Panc1 (cell line): Measurements from ENCODE around the gene MAP2. TPM values are rescaled to one million over a fixed set of nuclear protein-coding genes. Genes with fewer than 3 reads are reported as not detected.

ENCODE experiments used
- ATAC-seq: fragments of 200-7000 bp; cut with Tn5 transposase; 2 replicates; pipeline ENCODE4 v1.9.1; 2020; ENCODE audit warnings: mild to moderate bottlenecking, moderate library complexity
- BruUV-seq: library from RNA; stranded (reverse); fragments of 400-500 nt; replicated peaks from 2 replicates; lab custom pipeline; 2021; lab: Mats Ljungman, UMichigan
- CTCF ChIA-PET: fragments of 300-600 bp; sonication (Branson Sonifier 250); formaldehyde crosslinking; loops from one replicate; lab custom pipeline; 2022; ENCODE audit warnings: antibody characterized with exemption; lab: Charles Lee
- POLR2A ChIA-PET: fragments of 300-600 bp; sonication (Branson Sonifier 250); formaldehyde crosslinking; loops from one replicate; lab custom pipeline; 2022; ENCODE audit warnings: antibody characterized with exemption; lab: Charles Lee
- DNase-seq: peaks from one replicate; pipeline ENCODE4 v3.0.0-alpha.2; 2010; ENCODE audit warnings: low read depth, low spot score
- H3K27ac ChIP-seq: 2 replicates; pipeline ENCODE4 v1.5.1; 2011; ENCODE audit warnings: mild to moderate bottlenecking, low read length, inconsistent platforms
- H3K27me3 ChIP-seq: fragments of 200-500 bp; sonication (Bioruptor generic); 2 replicates; pipeline ENCODE4 v1.6.0; 2014; ENCODE audit warnings: low read length, inconsistent platforms; ENCODE audit not compliant: control insufficient read depth, insufficient read depth
- H3K36me3 ChIP-seq: fragments of 200-500 bp; sonication (Bioruptor generic); 2 replicates; pipeline ENCODE4 v1.5.1; 2014; ENCODE audit warnings: inconsistent platforms, mild to moderate bottlenecking, low read length, moderate library complexity; ENCODE audit not compliant: control insufficient read depth, insufficient read depth
- H3K4me1 ChIP-seq: 2 replicates; pipeline ENCODE4 v1.5.1; 2011; ENCODE audit warnings: inconsistent platforms, mild to moderate bottlenecking, low read length, moderate library complexity; ENCODE audit not compliant: control insufficient read depth, insufficient read depth
- H3K4me3 ChIP-seq, 2 experiments: 2 replicates each; pipeline ENCODE4 v1.5.1; 2011 to 2012; ENCODE audit warnings: low read depth in 2 of 2, low read length in 2 of 2, mild to moderate bottlenecking in 2 of 2, inconsistent platforms in 1 of 2, moderate library complexity in 1 of 2
- H3K9me3 ChIP-seq: fragments of 200-500 bp; sonication (Bioruptor generic); 2 replicates; pipeline ENCODE4 v1.5.1; 2014; ENCODE audit warnings: low read depth, mild to moderate bottlenecking, inconsistent platforms, low read length, moderate library complexity; ENCODE audit not compliant: control insufficient read depth, insufficient read depth
- POLR2AphosphoS5 ChIP-seq: IDR thresholded peaks from 2 replicates; pipeline ENCODE4 v1.6.1; 2012; ENCODE audit warnings: mild to moderate bottlenecking, low read depth, low read length, moderate library complexity
- SIN3A ChIP-seq: IDR thresholded peaks from 2 replicates; pipeline ENCODE4 v1.6.1; 2012; ENCODE audit warnings: low read depth, mild to moderate bottlenecking, low read length, moderate library complexity, borderline replicate concordance; ENCODE audit not compliant: insufficient read depth
- TCF7L2 ChIP-seq: IDR thresholded peaks from 2 replicates; pipeline ENCODE4 v1.6.1; 2011; ENCODE audit warnings: mild to moderate bottlenecking, low read depth, low read length, inconsistent platforms
- in situ Hi-C: cut with HindIII; loops from 2 replicates; pipeline ENCODE4 v1.10.0; 2016; ENCODE audit warnings: low sequenced_read_pairs, low pct_unique_long_range_greater_than_20kb
- intact Hi-C: fragments of 100-400 bp; cut with micrococcal nuclease; formaldehyde crosslinking; loops from one replicate; pipeline ENCODE4 v1.10.0; 2022; ENCODE audit not compliant: unreplicated experiment
- total RNA-seq: library from RNA; stranded (reverse); gene quantifications from one replicate; pipeline ENCODE4 v1.2.1, GENCODE V29; 2021; ENCODE audit not compliant: unreplicated experiment
- TF ChIP-seq, protein P1 (sequence below): fragments of 450-650 bp; IDR thresholded peaks from 2 replicates; pipeline ENCODE4 v1.5.1; 2017; ENCODE audit warnings: mild to moderate bottlenecking
- TF ChIP-seq, protein P2 (sequence below), 2 experiments: IDR thresholded peaks; 2 replicates each; pipeline ENCODE4 v1.6.1; 2011 to 2012; ENCODE audit warnings: low read depth in 2 of 2, control low read depth in 1 of 2, low read length in 1 of 2, mild to moderate bottlenecking in 1 of 2, moderate library complexity in 1 of 2; ENCODE audit not compliant: insufficient read depth in 1 of 2

The MAP2 gene
- total RNA-seq, 1 experiment from 2014 or later: 44.9 TPM

DNA sequence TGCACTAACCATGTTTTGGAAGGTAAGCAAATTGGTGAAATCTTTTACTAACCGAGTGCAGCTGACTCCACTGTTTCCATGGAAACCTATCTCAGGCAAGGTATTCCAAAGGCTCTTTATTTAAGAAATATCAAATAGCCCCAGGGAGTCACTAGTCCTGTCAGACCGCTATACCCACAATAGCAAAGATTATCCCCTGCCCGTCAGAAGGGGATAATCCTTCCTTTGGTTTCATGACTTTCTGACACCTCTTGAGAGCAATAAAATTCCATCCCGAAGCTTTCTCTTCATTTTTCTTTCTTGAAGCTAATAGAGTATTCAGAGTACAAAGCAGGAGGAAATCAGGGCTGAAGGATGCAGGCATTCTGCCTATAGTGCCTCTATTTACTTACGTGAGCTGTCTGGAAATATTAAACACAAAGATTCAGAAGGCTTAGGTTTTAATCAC lies 34.7 kb upstream of the MAP2 start:
- no peak for ATAC-seq
- in situ Hi-C loops: no loop called here

DNA sequence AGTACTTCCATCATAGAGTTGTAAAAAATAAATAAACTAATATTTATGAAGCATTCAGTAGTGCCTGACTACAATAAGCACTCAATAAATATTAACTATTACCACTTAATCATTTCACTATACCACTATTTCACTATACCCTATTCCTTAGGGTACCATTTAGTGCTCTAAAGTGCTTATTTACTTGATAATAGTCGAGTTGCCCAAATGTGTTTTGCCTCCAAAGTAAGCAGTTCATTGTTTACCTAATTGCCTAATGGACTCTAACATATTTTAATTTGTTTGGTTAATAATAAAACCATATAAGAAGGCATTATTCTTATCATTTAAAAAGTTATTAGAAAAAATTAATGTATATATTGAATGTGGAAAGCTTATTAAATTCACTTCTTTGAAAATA lies 33.0 kb upstream of the MAP2 start:
- no peak overlapping the region for H3K27ac ChIP-seq
- intact Hi-C loops: no loop called here
- CTCF ChIA-PET: no interaction called here

More for the DNA sequence above, 34.7 kb upstream of the MAP2 start:
- Histone ChIP-seq H3K27ac (peak overlapping the region; percentile 51; the same call in 1 of the 2 replicates), H3K27me3 (no peaks in the 10 kb centered on the region), H3K36me3 (no peaks in the 10 kb centered on the region), H3K4me1 (peaks cover 4% of the 10 kb centered on the region; the same call in 1 of the 2 replicates), H3K9me3 (peaks cover 4% of the 10 kb centered on the region; the same call in 1 of the 2 replicates), H3K4me3 (no peak overlapping the region)
- CTCF ChIA-PET: no interaction called here
- no peak for TF ChIP-seq TCF7L2
- intact Hi-C loops: no loop called here
- no peak for DNase-seq
- POLR2A ChIA-PET: no interaction called here
- BruUV-seq: no TSS peak

More for the DNA sequence above, 33.0 kb upstream of the MAP2 start:
- in situ Hi-C loops: no loop called here
- DNase-seq: no peak
- Histone ChIP-seq H3K4me3 (no peak overlapping the region), H3K36me3 (no peaks in the 10 kb centered on the region), H3K9me3 (peaks cover 4% of the 10 kb centered on the region; the same call in 1 of the 2 replicates), H3K27me3 (no peaks in the 10 kb centered on the region), H3K4me1 (peaks cover 4% of the 10 kb centered on the region; the same call in 1 of the 2 replicates)
- no TSS peak for BruUV-seq
- no peak for ATAC-seq
- no peak for TF ChIP-seq SIN3A
- no peak for TF ChIP-seq POLR2AphosphoS5
- no peak for TF ChIP-seq TCF7L2
- TF ChIP-seq, protein P1, sequence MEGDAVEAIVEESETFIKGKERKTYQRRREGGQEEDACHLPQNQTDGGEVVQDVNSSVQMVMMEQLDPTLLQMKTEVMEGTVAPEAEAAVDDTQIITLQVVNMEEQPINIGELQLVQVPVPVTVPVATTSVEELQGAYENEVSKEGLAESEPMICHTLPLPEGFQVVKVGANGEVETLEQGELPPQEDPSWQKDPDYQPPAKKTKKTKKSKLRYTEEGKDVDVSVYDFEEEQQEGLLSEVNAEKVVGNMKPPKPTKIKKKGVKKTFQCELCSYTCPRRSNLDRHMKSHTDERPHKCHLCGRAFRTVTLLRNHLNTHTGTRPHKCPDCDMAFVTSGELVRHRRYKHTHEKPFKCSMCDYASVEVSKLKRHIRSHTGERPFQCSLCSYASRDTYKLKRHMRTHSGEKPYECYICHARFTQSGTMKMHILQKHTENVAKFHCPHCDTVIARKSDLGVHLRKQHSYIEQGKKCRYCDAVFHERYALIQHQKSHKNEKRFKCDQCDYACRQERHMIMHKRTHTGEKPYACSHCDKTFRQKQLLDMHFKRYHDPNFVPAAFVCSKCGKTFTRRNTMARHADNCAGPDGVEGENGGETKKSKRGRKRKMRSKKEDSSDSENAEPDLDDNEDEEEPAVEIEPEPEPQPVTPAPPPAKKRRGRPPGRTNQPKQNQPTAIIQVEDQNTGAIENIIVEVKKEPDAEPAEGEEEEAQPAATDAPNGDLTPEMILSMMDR: no peak
- TF ChIP-seq, protein P2, sequence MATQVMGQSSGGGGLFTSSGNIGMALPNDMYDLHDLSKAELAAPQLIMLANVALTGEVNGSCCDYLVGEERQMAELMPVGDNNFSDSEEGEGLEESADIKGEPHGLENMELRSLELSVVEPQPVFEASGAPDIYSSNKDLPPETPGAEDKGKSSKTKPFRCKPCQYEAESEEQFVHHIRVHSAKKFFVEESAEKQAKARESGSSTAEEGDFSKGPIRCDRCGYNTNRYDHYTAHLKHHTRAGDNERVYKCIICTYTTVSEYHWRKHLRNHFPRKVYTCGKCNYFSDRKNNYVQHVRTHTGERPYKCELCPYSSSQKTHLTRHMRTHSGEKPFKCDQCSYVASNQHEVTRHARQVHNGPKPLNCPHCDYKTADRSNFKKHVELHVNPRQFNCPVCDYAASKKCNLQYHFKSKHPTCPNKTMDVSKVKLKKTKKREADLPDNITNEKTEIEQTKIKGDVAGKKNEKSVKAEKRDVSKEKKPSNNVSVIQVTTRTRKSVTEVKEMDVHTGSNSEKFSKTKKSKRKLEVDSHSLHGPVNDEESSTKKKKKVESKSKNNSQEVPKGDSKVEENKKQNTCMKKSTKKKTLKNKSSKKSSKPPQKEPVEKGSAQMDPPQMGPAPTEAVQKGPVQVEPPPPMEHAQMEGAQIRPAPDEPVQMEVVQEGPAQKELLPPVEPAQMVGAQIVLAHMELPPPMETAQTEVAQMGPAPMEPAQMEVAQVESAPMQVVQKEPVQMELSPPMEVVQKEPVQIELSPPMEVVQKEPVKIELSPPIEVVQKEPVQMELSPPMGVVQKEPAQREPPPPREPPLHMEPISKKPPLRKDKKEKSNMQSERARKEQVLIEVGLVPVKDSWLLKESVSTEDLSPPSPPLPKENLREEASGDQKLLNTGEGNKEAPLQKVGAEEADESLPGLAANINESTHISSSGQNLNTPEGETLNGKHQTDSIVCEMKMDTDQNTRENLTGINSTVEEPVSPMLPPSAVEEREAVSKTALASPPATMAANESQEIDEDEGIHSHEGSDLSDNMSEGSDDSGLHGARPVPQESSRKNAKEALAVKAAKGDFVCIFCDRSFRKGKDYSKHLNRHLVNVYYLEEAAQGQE (IDR thresholded peaks at IDR 0.05; ENCODE audit: insufficient read depth in 1 of 2, low read depth in 2 of 2, low read length in 1 of 2): no peak
- POLR2A ChIA-PET: no interaction called here
